GM18511 (cell line): Measurements from ENCODE around the gene RPL19.

Source experiments
- ATAC-seq: cut with Tn5 transposase; IDR thresholded peaks from one replicate; pipeline ENCODE4 v1.9.1; 2021; ENCODE audit warnings: mild to moderate bottlenecking, moderate library complexity; ENCODE audit not compliant: unreplicated experiment

The RPL19 gene

DNA sequence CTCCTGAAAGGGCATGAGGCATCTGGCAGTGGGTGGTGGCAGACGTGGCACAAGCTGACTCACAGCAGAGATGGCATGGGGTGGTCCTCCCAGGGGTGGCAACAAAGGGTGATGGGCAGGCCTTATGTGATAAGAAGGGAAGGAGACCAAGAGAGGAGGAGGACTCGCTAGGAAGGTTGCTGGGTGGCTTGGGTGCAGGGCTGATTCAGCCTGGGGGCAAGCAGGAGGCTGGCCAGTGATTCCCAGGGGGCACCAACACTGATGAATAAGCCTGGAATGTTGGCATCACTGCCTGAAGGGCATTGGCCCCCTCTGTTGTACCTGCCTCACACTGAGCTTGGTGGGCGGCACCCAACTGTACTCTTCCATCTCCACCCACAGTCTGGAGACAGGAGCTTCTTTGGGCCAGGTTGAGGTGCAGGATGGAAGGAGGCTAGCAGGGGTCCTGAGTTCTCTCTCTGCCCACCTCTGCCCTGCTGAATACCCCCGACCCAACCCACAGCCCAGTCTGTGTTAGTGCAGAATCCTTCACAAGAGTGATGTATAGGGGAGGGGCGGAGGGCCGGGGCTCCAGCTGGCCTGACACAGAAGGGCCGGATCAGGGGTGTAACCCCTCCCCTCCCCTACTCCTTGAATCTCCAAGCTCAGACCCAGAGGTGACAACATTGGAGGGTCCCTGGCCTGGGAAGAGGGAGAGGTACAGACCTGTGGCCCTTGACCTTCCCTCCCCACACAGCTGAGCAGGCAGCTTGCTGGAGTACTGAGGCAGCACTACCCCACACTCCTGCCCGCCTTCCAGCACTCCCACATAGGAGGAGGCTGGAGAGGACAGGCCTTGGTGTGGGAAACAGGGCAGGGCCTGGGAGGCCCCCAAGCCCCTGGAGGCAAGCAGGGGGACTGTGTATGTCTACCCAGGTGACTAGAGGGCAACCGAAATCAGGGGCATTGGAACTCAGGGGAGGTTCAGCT is 23.1 kb downstream of the RPL19 start:
- ATAC-seq = no peak

DNA sequence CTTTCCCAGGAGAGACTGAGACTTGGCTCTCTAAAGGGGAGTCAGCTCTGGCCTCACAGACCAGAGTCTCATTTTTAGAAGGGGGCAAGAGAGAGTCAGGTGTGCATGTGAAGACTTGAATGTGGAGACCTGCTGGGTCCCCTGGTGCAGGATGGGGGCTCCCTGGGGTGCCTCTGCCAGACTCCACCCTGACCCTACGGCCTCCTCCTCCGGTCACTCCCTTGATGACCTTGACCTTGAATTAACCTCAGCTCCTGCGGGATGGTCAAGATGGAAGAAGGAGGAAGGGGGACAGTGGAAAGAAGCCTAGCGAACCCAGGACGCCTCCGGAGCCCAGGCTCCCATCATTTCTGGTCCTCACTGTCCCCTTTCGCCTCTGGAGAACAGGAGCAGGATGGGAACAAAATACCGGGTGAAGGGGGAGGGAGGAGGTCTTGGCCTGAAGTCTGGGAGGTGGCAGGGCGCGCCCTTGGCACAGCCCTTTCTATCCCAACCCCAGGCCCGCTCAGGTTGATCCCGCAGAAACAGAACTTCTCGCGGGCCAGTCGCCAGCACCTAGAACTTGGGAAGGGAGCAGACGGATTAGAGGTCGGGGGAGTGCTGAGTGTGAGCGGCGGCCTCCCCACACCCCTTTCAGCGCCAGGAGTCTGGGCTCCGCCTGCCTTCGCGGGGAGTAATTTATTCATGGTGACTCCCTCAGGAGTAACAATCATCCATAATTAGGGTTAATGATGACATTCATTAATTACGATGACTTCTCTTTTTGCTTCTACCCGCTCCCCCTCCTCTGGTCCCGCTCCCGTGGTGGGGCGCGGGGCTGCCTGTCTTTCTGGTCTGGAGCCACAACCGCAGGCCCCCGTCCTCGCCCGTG is 24.1 kb downstream of the RPL19 start:
- no peak for ATAC-seq

DNA sequence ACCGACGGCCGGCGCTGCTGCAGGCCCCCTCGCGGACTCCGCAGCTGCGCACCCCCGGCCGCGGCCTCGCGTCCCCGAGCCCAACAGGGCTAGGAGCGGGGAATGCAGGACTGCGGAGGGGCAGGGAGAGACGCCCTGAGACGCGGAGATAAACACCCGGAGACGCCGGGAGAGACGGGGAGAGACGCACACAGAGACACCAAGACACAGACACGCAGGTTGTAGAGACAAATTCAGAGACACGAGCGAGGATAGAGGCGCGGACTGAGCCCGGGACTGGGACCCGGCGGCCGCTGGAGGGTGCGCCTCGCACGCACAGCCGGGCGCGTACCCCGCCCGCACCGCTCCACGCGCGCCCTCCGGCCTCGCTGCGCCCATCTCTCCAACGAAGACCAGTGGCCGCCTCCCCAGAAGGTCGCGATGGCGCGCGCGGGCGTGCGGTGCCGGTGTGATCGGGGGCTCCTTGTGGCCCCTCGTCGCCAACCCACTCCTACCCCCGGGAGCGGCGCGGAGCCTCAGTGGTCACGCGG is 24.8 kb downstream of the RPL19 start:
- no peak for ATAC-seq

DNA sequence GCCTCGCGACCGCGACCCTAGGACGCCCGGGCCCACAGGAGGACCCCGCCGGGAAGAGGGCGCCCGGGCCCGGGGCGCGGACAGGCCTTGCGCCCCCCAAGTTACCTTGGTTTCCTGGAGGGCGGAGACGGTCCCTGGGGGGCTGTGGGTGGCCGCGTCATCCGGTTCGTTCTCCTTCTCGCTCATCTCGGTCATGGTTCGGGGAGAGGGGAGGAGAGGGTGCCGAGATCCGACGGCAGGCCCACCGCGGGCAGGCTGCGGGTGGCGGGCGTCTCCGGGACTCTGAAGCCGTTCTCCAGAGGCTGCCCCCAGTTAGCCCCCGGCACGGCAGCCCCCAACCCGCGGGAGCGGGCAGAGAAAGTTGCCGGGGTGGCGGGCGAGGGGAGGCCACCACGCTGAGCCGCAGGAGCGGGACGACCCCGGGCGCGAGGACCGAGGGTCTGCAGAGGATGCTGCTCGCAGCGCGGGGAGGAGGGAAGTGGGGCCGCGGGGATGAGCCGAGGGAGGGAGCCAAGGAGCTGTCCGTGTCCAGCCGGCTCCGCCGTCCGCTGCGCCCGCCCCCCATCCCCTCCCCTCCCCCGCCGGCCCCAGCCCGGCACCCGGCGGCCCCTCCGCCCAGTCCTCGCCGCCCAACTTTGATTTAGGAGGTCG is 25.4 kb downstream of the RPL19 start, which contains the start of gene STAC2:
TSS of gene STAC2 (minus strand) at position 638 of the 651 bp plus-strand sequence. CDS start at position 195, 443 bp downstream.
- no peak for ATAC-seq

DNA sequence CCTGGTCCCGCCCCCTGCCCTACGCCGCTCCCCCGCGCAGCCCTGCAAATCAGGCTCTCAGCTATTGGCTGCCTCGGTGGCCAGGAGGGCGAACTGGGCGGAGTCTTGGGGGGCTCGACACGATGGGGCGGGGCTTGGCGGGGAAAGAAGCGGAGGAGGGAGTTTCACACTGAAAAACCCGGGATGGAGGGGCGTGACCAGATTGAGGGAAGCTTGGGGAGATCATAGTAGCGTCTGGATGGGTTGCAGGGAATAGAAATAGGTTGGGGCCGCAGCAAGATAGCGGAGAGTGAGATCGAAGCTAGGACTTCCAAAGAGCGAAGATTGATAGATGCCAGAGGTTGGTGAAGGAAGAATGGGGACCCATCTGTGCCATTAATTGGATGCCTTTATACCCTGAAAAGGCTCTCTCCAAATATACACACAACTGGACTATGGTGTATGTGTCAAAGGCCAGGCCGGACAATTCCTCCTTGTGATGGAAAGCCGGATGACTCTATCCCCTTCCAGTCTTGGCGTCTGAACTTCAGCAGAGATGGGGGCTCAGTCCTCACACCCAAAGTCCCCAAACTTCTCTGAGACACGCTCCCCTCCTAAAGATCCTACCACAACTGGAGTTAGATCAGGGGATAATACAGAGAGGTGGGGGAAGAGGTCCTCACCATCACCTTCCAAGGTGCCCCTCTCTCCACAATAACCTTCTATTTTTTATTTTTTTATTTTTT is 26.0 kb downstream of the RPL19 start:
- ATAC-seq = no peak

DNA sequence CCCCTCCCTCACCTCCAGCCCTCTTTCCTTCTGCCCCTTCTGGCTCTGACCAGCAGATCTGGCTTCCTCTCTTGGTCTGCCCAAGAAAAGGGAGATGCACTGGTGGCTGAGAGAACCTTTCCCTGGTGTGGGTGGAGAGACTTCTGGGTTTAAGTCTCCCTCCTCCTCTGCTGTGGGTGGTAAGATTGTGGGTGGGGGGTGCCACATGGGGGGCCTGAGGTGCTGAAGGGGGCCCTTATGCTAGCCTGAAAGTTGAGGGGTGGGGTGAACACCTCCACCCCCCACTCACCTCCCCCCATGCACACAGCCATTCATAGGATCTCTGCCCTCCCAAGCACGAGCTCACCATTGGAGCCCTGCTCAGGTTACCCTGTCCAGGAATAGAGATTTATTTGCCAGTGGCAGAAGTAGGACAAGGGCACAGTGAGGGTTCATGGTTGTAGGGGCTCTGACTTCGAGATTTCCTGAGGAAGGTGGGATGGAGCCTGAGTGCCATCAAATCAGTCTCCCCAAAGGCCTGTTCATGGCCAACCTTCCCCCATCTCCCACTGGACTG is 27.4 kb downstream of the RPL19 start:
- ATAC-seq = no peak

DNA sequence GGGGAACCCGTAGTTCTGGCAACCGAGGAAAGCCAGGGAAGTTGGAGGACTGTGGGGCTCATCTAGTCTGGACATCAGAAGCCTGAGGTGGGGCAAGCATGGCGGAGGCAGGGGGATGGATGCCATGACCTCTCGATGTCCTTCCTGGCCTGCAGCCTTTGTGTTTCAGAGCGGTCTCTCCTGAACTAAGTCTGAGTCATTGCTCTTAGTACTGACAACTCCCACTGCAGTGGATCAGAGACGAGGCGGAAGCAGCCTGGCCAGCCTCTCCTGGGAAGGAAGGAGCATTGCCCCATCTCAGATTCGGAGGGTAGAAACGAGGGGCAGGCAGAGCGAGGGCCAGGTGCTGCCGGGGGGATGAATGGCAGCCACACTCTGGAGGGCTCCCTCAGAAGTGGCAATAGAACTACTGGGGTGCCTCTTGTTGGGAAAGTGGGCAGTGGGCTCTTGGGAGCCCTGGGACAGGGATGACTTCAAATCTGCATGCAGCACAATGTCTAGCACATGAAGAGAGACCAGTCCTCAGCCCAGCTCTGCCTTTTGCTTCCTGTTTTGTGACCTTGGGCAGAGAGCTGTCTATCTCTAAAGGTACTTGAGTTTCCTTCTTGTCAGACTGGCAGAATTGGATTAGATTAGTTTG is 29.3 kb downstream of the RPL19 start:
- ATAC-seq = no peak

DNA sequence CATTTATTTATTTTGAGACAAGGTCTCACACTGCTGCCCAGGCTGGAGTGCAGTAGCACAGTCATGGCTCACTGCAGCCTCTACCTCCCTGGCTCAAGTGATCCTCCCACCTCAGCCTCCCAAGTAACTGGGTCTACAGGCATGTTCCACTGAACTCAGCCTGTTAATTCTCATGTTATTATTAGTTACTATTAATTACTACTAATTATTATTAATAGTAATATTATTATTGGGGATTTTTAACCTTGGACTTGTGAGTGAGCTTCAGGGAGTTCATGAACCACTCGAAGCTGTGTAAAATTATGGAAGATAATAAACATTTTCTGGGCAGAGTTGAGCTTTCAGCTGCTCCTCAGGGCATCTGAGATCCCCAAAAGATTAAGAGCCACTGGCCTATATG is 30.3 kb downstream of the RPL19 start:
- no peak for ATAC-seq

DNA sequence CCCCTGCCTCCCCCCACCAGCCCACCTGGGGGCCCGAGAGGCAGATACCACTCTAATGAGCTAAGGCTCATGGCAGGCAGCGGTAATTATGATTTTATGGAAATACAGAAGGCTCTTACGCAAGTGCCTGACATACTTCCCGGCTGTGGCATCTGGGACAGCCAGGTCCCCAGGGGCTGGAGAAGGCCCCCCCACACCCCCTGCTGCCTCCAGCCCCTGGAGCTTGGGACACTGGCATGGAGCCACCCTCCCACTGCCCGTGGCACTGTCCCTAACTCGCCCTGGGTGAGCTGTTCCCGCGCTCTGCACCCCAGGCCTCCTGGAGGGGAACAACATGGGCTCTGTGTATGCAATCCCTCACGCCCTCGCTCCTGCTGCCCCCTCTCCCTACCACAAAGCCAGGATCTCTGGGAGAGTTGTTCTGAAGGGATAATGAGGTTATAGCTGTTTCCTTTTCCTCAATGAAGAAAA is 31.0 kb downstream of the RPL19 start:
- ATAC-seq = no peak

DNA sequence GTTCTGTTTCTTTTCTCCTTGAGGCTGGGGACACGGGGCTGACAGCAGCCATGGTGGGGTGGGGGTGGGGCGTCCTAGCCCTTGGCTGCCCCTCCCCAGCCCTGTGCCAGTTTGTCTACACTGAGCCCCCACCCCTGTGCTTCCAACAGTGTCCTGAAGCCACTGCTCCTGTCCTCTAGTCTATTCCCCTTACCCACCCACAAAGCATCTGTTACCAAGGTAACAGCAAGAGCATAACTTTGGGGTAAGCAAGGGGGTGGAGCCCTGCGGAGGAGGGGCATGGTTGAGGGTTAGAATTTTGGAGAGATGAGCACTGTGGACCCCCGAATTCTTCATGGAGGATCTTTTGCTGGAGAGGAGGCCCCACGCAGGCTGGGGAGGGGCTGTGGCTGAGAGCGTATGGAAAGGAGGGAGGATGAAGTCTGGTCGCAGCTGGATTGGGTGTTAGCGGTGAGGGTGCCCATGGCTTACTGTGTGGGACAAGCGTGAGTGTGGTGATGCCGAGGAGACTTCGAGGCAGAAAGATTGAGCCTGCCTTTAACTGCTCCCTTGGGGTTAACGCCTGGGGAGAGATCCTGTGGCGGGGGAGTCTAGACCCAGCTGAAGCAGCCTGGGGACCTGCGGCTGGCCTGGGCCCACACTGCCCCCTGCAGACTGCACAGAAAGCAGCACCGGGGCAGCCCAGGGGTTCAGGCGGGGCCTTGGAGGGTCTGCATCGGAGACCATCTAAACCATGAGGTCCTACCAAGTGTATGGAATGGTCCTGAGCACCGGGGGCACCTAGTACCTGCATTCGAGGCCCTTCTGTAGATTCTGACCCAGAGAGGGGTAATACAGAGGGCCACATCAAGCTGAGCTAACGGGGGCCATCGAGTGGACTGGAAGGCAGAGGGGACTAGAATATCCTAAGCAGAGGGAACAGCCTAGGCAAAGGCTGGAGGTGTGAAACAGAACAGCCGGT is 31.8 kb downstream of the RPL19 start:
- ATAC-seq = no peak

DNA sequence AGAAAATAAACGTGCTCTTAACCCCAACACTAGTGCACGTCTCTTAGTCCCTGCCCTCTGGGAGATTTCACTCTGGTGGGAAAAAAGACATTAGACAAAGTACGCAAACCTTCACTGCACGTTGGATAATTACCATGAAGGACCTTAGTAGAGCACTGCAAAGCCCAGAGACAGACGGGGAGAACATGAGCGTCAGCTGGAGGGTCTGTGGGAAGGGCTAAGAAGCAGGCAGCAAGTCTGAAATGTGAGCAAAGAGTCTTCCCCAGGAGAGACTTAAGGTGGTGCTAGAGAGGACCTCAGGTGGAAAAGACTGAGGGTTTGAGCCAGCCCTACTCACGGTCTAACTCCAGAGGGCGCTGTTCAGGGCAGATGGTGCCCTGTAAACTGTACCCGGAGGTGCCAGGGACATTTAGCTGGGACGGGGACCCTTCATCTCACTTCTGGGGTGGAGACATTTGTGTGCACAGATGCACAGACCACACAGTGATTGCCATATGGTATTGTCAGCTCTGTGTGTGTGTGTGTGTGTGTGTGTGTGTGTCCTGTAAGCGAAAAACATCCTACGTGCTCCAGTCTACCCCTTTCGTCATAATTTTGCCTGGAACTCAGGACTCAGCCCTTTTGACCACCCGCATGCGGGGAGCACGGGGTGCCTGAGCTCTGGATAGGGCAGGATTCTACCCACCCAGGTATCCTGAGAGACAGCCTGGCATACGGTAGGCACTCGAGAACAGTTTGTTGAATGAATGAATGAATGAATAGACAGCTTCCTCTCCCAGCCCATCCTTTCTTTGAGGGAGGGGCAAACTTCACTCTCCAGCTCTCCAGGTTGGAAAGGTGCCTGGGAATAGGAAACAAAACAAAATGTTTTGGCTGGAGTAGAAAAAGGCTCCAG is 35.7 kb downstream of the RPL19 start:
- no peak for ATAC-seq

DNA sequence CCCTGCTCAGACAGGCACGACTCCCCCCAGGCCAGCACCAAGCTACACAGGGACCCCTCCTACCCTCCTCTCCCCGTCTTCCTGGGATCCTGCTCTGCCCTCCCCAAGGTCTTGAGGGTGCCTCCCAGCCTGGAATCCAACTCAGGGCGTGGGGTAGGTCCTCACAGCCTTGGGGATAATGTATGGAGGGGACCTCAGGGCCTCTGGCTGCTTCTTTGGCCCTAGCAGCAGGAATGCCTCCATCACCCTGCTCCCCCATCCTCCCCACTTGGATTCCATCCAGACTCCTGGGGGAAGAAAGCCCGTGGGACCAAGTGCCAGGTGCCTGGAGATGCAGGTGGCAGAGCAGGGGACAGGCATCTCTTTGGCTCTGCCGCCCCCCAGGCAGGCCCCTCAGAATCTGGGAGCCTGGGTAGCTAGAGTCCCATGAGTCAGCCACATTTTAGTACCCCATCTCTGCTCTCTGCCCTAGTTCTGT is 36.4 kb downstream of the RPL19 start:
- no peak for ATAC-seq

DNA sequence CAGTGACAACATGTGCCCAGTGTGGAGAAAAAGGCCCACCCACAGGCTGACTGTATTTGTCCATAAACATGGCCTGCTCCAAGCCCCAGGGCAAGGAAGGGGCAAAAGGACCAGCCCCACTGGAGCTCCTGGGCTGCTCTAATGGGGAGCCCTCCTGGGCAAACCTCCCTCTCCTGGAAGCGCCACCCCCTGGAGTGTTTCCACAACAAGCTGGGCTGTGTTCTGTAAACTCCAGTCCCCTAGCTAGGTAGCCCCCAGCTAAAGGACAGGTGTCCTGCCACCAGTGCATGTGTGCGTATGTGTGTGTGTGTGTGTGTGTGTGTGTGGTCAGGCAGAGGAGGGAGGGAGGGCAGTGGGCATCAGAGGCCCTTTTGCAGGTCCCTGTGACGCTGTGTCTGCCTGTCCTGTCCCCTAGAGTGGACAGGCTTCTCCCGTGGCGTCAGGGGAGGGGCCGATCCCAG is 36.9 kb downstream of the RPL19 start:
- ATAC-seq = no peak

DNA sequence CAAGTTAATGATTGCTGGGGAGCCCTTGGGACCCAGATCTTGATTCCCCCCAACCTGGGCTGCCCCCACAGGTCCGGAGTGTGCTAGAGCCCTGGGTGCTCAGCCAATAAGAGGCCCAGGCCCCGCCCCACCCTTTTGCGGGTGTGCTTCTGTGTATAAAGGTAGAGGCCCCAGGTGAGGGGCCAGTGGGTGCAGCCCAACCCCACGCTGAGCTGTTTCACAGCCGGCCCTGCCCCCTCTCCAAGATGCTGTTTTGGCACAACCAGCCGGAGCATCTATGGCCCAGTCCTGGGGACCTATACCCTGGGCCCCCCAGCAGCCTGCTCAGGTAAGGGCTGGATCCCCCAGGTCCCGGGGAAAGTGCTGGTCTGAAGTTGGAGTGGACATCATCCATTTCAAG is 37.5 kb downstream of the RPL19 start:
- no peak for ATAC-seq

DNA sequence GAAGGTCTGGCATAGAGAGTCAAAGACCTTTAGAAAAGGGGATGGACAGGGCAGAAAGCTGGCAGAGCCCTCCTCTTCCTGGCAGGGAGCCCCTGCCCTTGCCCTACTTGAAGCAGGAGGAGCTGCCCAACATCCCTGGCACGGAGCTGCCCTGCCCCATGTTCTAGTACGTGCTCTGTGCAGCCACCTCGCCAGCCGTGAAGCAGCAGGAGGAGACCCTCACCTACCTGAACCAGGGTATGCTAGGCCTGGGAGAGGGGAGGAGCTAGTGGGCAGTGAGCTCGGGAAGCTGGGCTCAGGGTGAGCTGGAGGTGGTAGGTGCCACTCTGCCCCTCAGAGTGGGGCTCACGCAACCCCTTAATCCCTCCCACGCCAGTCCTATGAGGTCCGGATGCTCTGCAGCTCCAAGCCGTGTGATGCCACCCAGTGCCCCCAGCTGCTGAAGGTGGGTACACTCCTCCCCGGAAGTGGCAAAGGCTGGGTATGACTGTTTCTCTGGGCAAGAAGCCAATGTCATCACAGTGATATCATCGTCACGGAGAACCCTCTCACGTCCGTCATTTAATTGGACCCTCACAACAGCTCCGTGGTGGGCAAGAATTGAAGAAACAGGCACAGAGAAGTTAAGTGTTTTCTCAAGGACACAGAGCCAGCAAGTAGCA is 38.4 kb downstream of the RPL19 start:
- ATAC-seq = no peak

DNA sequence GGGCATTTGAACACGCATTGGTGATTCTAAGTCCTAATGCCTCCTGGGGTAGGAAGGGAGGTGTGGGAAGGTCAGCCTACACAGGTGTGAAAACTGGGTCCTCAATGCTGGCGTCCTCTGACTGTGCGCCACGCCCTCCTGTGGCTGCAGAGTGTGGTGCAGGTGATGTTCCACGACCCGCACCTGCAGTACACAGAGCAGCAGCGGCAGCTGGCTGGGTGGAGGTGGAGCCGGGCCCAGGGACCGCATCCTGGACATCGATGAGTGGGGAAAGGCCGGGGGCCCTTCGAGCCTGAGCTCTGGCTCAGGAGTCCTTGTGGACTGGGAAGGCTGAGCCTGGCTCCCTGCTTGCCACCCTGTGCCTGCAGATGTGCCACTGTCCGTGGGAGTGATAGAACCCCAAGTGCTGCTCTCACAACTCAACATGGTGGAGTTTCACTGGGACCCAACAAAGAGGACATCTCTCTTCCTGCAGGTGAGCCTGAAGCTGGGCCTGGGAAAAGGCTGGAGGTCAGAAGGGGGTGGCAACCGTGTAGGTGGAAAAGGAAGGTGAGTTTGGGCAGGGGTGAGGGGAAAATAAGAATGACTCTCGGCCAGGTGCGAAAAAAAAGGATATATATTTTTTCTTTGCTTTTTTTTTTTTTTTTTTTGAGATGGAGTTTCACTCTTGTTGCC is 39.7 kb downstream of the RPL19 start:
- no peak for ATAC-seq
